K562 treated with DMSO at 1 percent for 4 hours (cell line): ENCODE results near the gene RFFL. TPM values are rescaled to one million over a fixed set of nuclear protein-coding genes. Genes with fewer than 3 reads are reported as not detected.

Experiments used
- total RNA-seq: library from RNA; unstranded; fragments of 300-600 nt; gene quantifications from 2 replicates; pipeline ENCODE4 v1.2.3, GENCODE V29; 2022; ENCODE audit not compliant: insufficient read depth

The RFFL gene
- total RNA-seq: 4.0 and 9.1 TPM in 2 replicates

GRCh38 chr17:35063514-35064223 lies at the start of gene RFFL:
Gene RFFL, minus strand, starts transcription at chr17:35063707. Its CDS starts 37,154 bp downstream, at chr17:35026553.

GRCh38 chr17:34980353-34980680 lies 83.2 kb downstream of the RFFL start, which contains the start of gene LIG3:
Gene LIG3, plus strand, starts transcription at chr17:34980512. Its CDS starts 2,494 bp downstream, at chr17:34983006.

GRCh38 chr17:34961093-34961911 lies 102.2 kb downstream of the RFFL start, which contains the start of the genes CCT6B and ZNF830:
Gene CCT6B, minus strand, starts transcription at chr17:34961460. Its CDS starts 67 bp downstream, at chr17:34961393.
Gene ZNF830, plus strand, starts transcription at chr17:34961540. Its CDS starts 27 bp downstream, at chr17:34961567.

Other genes starting within 250 kb of the RFFL start
- 0.53 and 0.84 TPM in 2 replicates for gene CCT6B, start 102.2 kb downstream of the RFFL start, total RNA-seq
- 6.2 and 12.9 TPM in 2 replicates for gene ZNF830, start 102.2 kb downstream of the RFFL start, total RNA-seq
- gene LIG3, start 83.2 kb downstream of the RFFL start, total RNA-seq: 11.0 and 17.8 TPM in 2 replicates
- gene RAD51D, start 56.2 kb upstream of the RFFL start, total RNA-seq: 6.7 and 14.7 TPM in 2 replicates
- not detected in 2 replicates for gene FNDC8, start 57.9 kb upstream of the RFFL start, total RNA-seq
- gene NLE1, start 78.6 kb upstream of the RFFL start, total RNA-seq: 17.1 and 17.7 TPM in 2 replicates
- not detected in 2 replicates for gene UNC45B, start 84.1 kb upstream of the RFFL start, total RNA-seq
- not detected in 2 replicates for gene SLC35G3, start 130.7 kb upstream of the RFFL start, total RNA-seq
- gene SLFN5, start 179.4 kb upstream of the RFFL start, total RNA-seq: 1.6 and 1.8 TPM in 2 replicates